Urinary bladder (tissue), 4 donors: Measurements from ENCODE around the gene FNDC11. TPM values are rescaled to one million over a fixed set of nuclear protein-coding genes. Genes with fewer than 3 reads are reported as not detected.
"Not testable (repeated sequence)": the region's sequence is repeated elsewhere in the genome, so short reads cannot be mapped to it uniquely, and the experiment has no call there.

ENCODE experiments used
- DNase-seq: peaks from one replicate; pipeline ENCODE4 v3.0.0-alpha.2; 2015; ENCODE audit errors: extremely low spot score
- H3K27ac ChIP-seq: one replicate; pipeline ENCODE4 v1.5.1; 2013; ENCODE audit warnings: low read depth, mild to moderate bottlenecking, moderate library complexity
- H3K36me3 ChIP-seq: one replicate; pipeline ENCODE4 v1.6.1; 2013; ENCODE audit warnings: mild to moderate bottlenecking, moderate library complexity; ENCODE audit not compliant: insufficient read depth
- H3K4me1 ChIP-seq: one replicate; pipeline ENCODE4 v1.6.1; 2013; ENCODE audit warnings: mild to moderate bottlenecking, moderate library complexity; ENCODE audit not compliant: insufficient read depth
- H3K4me3 ChIP-seq: one replicate; pipeline ENCODE4 v1.5.1; 2013; ENCODE audit warnings: low read depth, low read length
- WGBS: extraction: QIAGEN DNeasy Blood & Tissue Kit; methylation state at CpG from one replicate; pipeline ENCODE4 v1.1.7; 2013; 5-methylcytosine and 5-hydroxymethylcytosine counted together
- polyA plus RNA-seq: library from polyadenylated mRNA; stranded (reverse); fragments of 200-250 nt; gene quantifications from one replicate; pipeline ENCODE4 v1.2.3, GENCODE V29; 2013
- total RNA-seq: library from RNA; depleted of rRNA; stranded (reverse); fragments of >200 nt; gene quantifications from one replicate; pipeline ENCODE4 v1.2.3, GENCODE V29; 2014
- donor health status: healthy with polysubstance abuse.
- donor health status: healthy.

Gene FNDC11
- total and polyA plus RNA-seq, 2 donors, result 0.63 to 0.98 TPM

DNA sequence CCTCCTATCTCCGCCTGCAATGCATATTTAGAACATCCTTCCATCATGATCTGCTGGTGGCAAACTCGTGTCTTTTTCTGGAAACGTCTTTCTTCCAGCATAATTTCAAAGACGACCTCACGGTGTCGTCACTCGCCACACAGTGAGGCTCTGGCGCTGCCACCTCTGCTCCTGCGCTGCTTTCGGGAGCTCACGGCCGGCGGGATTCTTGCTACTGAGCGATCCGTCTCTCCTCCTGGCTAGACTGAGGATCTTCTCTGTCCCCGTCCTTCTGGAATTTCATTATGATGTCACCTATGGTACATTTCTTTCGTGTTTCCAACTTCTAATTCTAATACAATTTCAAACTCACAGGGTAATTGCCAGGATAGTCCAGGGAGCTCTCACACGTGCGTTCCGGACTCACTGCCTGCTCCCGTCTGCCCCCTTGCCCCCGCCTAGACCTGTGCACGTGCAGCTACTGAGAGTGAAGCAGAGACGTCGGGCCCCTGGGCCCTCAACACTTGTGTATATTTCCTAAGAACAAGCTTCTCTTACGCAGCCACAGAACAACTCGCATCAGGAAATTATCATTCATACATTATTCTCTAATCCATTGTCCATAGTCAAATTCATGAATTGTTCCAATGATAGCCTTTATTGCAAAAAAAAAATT lies 45.6 kb downstream of the FNDC11 start:
- Histone ChIP-seq H3K27ac (no peak overlapping the region), H3K36me3 (peaks cover 9% of the 10 kb centered on the region), H3K4me3 (no peak overlapping the region), H3K4me1 (no peaks in the 10 kb centered on the region)
- WGBS, result 90% methylated on average over 27 of the region's 27 CpGs
- DNase-seq, result no peak

DNA sequence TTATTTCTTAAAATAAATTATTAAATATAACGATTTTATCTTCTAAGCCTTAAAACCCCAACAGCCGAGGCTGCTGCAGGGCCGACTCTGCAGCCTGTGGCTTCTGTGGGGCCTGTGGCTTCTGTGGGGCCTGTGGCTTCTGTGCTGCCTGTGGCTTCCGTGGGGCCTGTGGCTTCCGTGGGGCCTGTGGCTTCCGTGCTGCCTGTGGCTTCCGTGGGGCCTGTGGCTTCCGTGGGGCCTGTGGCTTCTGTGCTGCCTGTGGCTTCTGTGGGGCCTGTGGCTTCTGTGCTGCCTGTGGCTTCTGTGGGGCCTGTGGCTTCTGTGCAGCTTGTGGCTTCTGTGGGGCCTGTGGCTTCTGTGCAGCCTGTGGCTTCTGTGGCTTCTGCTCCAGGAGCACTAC lies 47.7 kb downstream of the FNDC11 start:
- H3K27ac ChIP-seq, DNase-seq, H3K4me1 ChIP-seq, H3K4me3 ChIP-seq, H3K36me3 ChIP-seq: not testable (repeated sequence)
- 79% methylated on average over 8 of the region's 8 CpGs for WGBS

DNA sequence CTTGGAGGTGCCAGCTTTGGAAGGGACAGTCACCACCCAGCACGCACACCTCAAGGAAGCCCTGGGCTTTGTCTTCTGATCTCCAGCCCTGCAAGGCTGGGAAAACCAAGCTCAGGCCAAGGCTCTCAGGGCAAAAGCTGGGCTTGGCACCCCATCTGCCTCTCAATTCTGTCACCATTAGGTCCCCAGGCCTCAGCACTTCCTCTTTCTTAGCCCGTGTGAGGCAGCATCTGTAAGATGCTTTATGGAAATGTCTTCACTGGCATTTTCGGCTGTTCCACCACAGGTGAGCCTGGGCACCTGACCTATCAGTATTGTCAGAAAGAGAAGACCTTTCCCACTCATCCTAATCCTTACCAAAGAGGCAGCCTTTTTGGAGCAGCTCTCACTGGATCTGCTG lies 48.4 kb downstream of the FNDC11 start:
- DNase-seq, result no peak
- no peak overlapping the region for H3K27ac ChIP-seq
- H3K36me3 ChIP-seq, result peaks cover 6% of the 10 kb centered on the region
- H3K4me1 ChIP-seq, result no peaks in the 10 kb centered on the region
- H3K4me3 ChIP-seq, result no peak overlapping the region
- WGBS, result 94% methylated on average over 3 of the region's 3 CpGs

Other genes with a start within 250 kb of the FNDC11 start
- 0.79 TPM for gene CHRNA4, start 192.8 kb upstream of the FNDC11 start, total RNA-seq
- not detected for gene CHRNA4, start 192.8 kb upstream of the FNDC11 start, polyA plus RNA-seq
- 2.1 TPM for gene KCNQ2, start 81.5 kb upstream of the FNDC11 start, total RNA-seq
- gene KCNQ2, start 81.5 kb upstream of the FNDC11 start, polyA plus RNA-seq, result 0.14 TPM
- 11.2 TPM for gene EEF1A2, start 55.1 kb upstream of the FNDC11 start, total RNA-seq
- gene EEF1A2, start 55.1 kb upstream of the FNDC11 start, polyA plus RNA-seq, result 5.1 TPM
- 44.7 TPM for gene PPDPF, start 33.4 kb upstream of the FNDC11 start, total RNA-seq
- 545 TPM for gene PPDPF, start 33.4 kb upstream of the FNDC11 start, polyA plus RNA-seq
- 2.8 TPM for gene PTK6, start 16.8 kb upstream of the FNDC11 start, total RNA-seq
- 3.4 TPM for gene PTK6, start 16.8 kb upstream of the FNDC11 start, polyA plus RNA-seq
- gene SRMS, start 6.4 kb upstream of the FNDC11 start, total RNA-seq, result 0.48 TPM
- not detected for gene SRMS, start 6.4 kb upstream of the FNDC11 start, polyA plus RNA-seq
- gene HELZ2, start 20.1 kb downstream of the FNDC11 start, total RNA-seq, result 19.9 TPM
- gene HELZ2, start 20.1 kb downstream of the FNDC11 start, polyA plus RNA-seq, result 15.5 TPM
- 7.7 TPM for gene GMEB2, start 72.9 kb downstream of the FNDC11 start, total RNA-seq
- gene GMEB2, start 72.9 kb downstream of the FNDC11 start, polyA plus RNA-seq, result 12.1 TPM
- gene STMN3, start 99.3 kb downstream of the FNDC11 start, total RNA-seq, result 17.7 TPM
- 44.7 TPM for gene STMN3, start 99.3 kb downstream of the FNDC11 start, polyA plus RNA-seq
- 13.3 TPM for gene RTEL1, start 104.2 kb downstream of the FNDC11 start, total RNA-seq
- gene RTEL1, start 104.2 kb downstream of the FNDC11 start, polyA plus RNA-seq, result 12.3 TPM
- 0.42 TPM for gene TNFRSF6B, start 142.5 kb downstream of the FNDC11 start, total RNA-seq
- gene TNFRSF6B, start 142.5 kb downstream of the FNDC11 start, polyA plus RNA-seq, result 35.6 TPM
- 17.9 TPM for gene ARFRP1, start 153.8 kb downstream of the FNDC11 start, total RNA-seq
- gene ARFRP1, start 153.8 kb downstream of the FNDC11 start, polyA plus RNA-seq, result 40.8 TPM
- gene ZGPAT, start 153.9 kb downstream of the FNDC11 start, total RNA-seq, result 11.0 TPM
- 30.7 TPM for gene ZGPAT, start 153.9 kb downstream of the FNDC11 start, polyA plus RNA-seq
- gene LIME1, start 182.5 kb downstream of the FNDC11 start, total RNA-seq, result 1.1 TPM
- 7.9 TPM for gene LIME1, start 182.5 kb downstream of the FNDC11 start, polyA plus RNA-seq
- gene SLC2A4RG, start 185.6 kb downstream of the FNDC11 start, total RNA-seq, result 8.6 TPM
- 106 TPM for gene SLC2A4RG, start 185.6 kb downstream of the FNDC11 start, polyA plus RNA-seq